ENCODE results near the gene RILPL2.
A peak's percentile ranks its signal among the peaks of the same experiment; 100 is the strongest.
"Not testable (repeated sequence)": the region's sequence is repeated elsewhere in the genome, so short reads cannot be mapped to it uniquely, and the experiment has no call there.

Gene RILPL2

DNA sequence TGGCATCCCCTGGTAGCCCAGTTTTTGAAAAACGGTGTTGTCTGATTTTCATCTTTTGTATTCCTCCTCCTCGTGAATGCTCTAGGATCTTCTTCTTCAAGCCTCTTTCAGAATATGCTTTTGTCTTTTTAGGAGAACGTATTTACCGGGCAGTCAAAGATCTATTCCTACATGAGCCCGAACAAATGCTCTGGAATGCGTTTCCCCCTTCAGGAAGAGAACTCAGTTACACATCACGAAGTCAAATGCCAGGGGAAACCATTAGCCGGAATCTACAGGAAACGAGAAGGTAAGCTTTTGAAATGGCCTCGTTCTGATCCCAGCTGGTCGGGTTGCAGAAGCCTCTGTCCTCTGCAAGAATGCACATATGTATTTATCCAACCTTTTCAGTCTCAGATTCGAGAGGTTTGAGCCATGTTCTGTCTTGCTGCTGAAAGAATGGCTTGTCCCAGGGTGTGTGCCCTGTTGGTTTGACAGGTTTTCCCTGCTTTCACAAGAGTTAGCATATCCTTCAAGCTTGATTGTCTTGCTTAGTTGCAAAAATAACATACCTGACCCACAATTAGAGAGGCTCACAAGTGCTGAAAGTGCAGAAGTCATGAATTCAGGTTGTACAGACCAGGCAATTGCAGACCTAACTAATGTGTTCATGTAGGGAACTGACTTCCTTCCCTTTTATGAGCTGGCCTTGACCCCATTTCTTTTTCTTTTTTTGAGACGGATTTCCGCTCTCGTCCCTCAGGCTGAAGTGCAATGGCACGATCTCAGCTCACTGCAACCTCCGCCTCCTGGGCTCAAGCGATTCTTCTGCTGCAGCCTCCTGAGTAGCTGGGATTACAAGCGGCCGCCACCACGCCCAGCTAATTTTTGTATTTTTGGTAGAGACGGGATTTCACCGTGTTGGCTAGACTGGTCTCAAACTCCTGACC lies 45.7 kb downstream of the RILPL2 start:
- H3K79me2 ChIP-seq (ENCODE audit: control insufficient read depth, insufficient read depth, low read length, unreplicated experiment) = peaks cover 77% of the 10 kb centered on the region
- peaks cover 15% of the 10 kb centered on the region for H3K4me1 ChIP-seq (ENCODE audit: control insufficient read depth, insufficient read depth, low read length, unreplicated experiment)
- H2AFZ ChIP-seq (ENCODE audit: low read length, unreplicated experiment) = no peak overlapping the region
- peak overlapping the region; percentile 85 for H3K4me3 ChIP-seq (ENCODE audit: low read depth, low read length)
- no peak overlapping the region for H3K27ac ChIP-seq (ENCODE audit: low read depth, low read length)
- peaks cover 32% of the 10 kb centered on the region for H3K36me3 ChIP-seq (ENCODE audit: insufficient read depth, low read length)
- no peaks in the 10 kb centered on the region for H3K27me3 ChIP-seq (ENCODE audit: insufficient read depth, low read length)

DNA sequence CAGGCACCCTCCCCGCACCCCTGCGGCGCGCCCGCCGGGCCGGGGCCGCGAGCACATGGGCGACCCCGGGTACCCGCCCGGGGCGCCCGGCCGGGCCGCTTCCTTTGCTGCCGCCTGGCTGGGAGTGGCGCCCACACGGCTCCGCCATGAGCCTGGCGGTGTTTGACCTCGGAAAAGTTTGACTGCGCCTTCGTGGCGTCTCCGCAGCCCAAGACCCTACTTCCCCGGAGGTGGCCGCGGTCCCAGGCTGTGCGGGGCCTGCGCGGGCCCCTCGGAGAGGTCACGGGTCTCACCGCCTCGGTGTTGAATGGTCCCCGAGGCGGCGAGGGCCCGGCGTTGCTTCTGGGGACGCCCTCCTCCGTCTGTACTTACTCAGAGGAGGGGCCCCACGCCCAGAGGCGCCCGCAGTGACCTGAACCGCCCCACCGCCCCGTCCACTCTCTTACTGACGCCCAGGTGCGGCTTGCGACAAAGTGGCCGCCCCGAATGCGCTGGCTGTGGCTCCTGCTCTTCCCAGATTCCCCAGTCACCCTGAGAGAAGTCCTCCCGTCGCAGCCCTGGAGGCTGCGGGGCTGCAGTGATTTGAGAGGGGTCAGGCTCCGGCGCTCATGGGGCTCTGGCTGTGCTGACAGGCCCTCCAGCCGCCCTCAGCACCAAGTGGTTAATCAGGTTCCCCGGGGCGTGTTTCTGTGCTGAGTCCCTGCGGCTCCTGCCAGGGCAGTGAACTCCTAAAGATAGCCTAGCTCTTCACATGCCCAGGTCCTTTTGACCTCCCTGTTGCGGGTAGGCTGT lies 46.7 kb downstream of the RILPL2 start:
- Histone ChIP-seq H3K4me3 (ENCODE audit: low read depth, low read length) (peak overlapping the region; percentile 85), H3K27me3 (ENCODE audit: insufficient read depth, low read length) (no peaks in the 10 kb centered on the region), H3K27ac (ENCODE audit: low read depth, low read length) (peak overlapping the region; percentile 8; the same call in 1 of the 2 replicates), H2AFZ (ENCODE audit: low read length, unreplicated experiment) (peak overlapping the region; percentile 37), H3K4me1 (ENCODE audit: control insufficient read depth, insufficient read depth, low read length, unreplicated experiment) (peaks cover 15% of the 10 kb centered on the region), H3K36me3 (ENCODE audit: insufficient read depth, low read length) (peaks cover 30% of the 10 kb centered on the region), H3K79me2 (ENCODE audit: control insufficient read depth, insufficient read depth, low read length, unreplicated experiment) (peaks cover 74% of the 10 kb centered on the region)

DNA sequence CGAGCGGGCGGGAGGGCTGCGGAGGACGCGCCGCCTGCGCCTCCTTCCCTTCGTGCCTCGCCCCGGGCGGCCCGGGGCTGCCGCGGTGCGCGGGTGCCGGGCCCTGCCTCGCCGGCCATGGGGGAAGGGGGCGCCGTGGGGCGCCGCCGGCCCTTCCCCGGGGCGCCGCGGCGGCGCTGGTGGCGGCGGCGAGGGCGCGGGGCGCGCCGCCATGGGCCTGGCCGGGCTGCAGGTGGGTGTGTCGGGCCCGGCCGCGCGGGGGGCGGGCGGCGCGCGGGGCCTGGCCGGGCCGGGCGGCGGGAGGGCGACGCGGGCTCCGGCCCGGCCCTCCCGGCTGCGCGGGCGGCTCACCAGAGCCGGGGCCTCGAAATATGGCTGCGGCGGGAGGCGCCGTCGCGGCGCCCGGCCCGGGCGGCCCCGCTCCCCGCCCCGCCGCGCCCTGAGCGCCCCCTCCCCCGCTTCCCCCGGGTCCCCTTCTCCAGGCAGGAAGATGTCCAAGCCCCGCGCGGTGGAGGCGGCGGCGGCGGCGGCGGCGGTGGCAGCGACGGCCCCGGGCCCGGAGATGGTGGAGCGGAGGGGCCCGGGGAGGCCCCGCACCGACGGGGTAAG lies 47.4 kb downstream of the RILPL2 start:
- H3K36me3 ChIP-seq (ENCODE audit: insufficient read depth, low read length) = peaks cover 26% of the 10 kb centered on the region
- peak overlapping the region; percentile 37 for H2AFZ ChIP-seq (ENCODE audit: low read length, unreplicated experiment)
- H3K4me1 ChIP-seq (ENCODE audit: control insufficient read depth, insufficient read depth, low read length, unreplicated experiment) = peaks cover 15% of the 10 kb centered on the region
- peaks cover 75% of the 10 kb centered on the region for H3K79me2 ChIP-seq (ENCODE audit: control insufficient read depth, insufficient read depth, low read length, unreplicated experiment)
- H3K27ac ChIP-seq (ENCODE audit: low read depth, low read length) = no peak overlapping the region; the same call in 1 of the 2 replicates
- no peaks in the 10 kb centered on the region for H3K27me3 ChIP-seq (ENCODE audit: insufficient read depth, low read length)
- peak overlapping the region; percentile 85 for H3K4me3 ChIP-seq (ENCODE audit: low read depth, low read length)

DNA sequence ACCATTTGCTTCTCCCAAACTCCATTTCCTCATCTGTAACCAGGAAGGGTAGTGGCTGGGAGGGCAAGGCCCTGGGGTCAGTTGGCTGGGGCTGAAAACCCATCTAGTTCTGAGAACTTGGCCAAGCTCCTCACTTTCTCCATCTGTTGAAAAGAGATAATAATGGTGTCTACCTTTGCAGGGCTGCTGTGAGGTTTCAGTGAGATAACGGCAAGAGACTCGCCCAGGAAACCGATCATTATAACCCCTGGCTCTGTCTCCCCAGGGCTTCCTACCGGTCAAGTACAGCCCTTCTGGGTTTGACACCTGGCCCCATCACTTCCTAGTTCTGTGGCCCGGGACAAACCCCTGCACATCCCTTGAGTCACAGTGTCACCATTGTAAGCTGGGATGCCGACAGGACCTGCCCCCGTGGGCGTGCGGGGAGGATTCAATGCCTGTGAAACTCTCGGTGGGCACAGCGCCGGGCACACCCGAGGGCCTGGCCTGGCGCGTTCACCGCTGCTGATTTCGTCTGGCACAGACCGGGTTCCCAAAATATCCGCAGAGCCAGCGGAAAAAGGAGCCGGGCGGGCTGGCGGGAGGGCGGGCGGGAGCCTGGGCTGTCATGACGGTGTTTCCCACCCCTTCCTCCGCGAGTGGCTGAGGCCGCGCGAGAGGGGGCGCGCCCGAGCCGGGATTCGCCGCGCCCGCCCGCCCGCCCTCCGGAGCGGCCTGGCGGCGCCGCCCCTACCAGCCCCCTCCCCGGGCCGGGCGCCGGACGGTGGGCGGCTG lies 48.1 kb downstream of the RILPL2 start:
- peak overlapping the region; percentile 78 for H2AFZ ChIP-seq (ENCODE audit: low read length, unreplicated experiment)
- H3K36me3 ChIP-seq (ENCODE audit: insufficient read depth, low read length) = peaks cover 26% of the 10 kb centered on the region
- peaks cover 15% of the 10 kb centered on the region for H3K4me1 ChIP-seq (ENCODE audit: control insufficient read depth, insufficient read depth, low read length, unreplicated experiment)
- peak overlapping the region; percentile 71 for H3K4me3 ChIP-seq (ENCODE audit: low read depth, low read length)
- H3K27me3 ChIP-seq (ENCODE audit: insufficient read depth, low read length) = no peaks in the 10 kb centered on the region
- H3K79me2 ChIP-seq (ENCODE audit: control insufficient read depth, insufficient read depth, low read length, unreplicated experiment) = peaks cover 75% of the 10 kb centered on the region
- peak overlapping the region; percentile 36 for H3K27ac ChIP-seq (ENCODE audit: low read depth, low read length)

GRCh38 chr12:123387508-123388176 lies 48.8 kb downstream of the RILPL2 start:
- Histone ChIP-seq H3K36me3 (ENCODE audit: insufficient read depth, low read length) (peaks cover 19% of the 10 kb centered on the region; the same call in 1 of the 2 replicates), H3K27ac (ENCODE audit: low read depth, low read length) (peak overlapping the region; percentile 36), H2AFZ (ENCODE audit: low read length, unreplicated experiment) (peak overlapping the region; percentile 78), H3K4me3 (ENCODE audit: low read depth, low read length) (peak overlapping the region; percentile 71), H3K4me1 (ENCODE audit: control insufficient read depth, insufficient read depth, low read length, unreplicated experiment) (peaks cover 15% of the 10 kb centered on the region), H3K79me2 (ENCODE audit: control insufficient read depth, insufficient read depth, low read length, unreplicated experiment) (peaks cover 71% of the 10 kb centered on the region), H3K27me3 (ENCODE audit: insufficient read depth, low read length) (no peaks in the 10 kb centered on the region)

- not testable (repeated sequence) for H2AFZ ChIP-seq (ENCODE audit: low read length, unreplicated experiment); H3K36me3 ChIP-seq (ENCODE audit: insufficient read depth, low read length); H3K4me3 ChIP-seq (ENCODE audit: low read depth, low read length); H3K27me3 ChIP-seq (ENCODE audit: insufficient read depth, low read length)
- Histone ChIP-seq H3K79me2 (ENCODE audit: control insufficient read depth, insufficient read depth, low read length, unreplicated experiment) (peaks cover 52% of the 10 kb centered on the region), H3K27ac (ENCODE audit: low read depth, low read length) (peak overlapping the region; percentile 16; the same call in 1 of the 2 replicates), H3K4me1 (ENCODE audit: control insufficient read depth, insufficient read depth, low read length, unreplicated experiment) (peaks cover 10% of the 10 kb centered on the region)
Measured at GRCh38 chr12:123385536-123385935, 50.9 kb downstream of the RILPL2 start.

DNA sequence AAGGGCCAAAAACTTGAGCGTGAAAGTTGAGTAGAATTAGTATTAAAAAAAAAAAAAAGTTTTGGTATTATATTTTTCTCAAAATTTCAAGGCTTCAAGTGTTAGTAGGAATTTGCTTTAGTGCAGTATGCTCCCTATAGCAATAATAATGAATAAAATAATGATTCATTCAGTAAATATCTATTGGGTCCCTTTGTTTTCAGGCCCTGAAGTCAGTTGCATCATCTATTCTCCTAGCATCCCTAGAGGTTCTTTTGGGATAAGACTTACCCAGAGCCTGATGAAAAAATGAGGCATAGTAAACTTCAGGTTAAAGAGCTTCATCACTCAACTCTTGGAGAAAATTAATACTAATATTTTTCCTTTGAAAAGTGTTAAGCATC lies 51.5 kb downstream of the RILPL2 start:
- Histone ChIP-seq H3K79me2 (ENCODE audit: control insufficient read depth, insufficient read depth, low read length, unreplicated experiment) (peaks cover 47% of the 10 kb centered on the region), H3K4me3 (ENCODE audit: low read depth, low read length) (peak overlapping the region; percentile 96), H2AFZ (ENCODE audit: low read length, unreplicated experiment) (peak overlapping the region; percentile 88), H3K4me1 (ENCODE audit: control insufficient read depth, insufficient read depth, low read length, unreplicated experiment) (peaks cover 9% of the 10 kb centered on the region), H3K27ac (ENCODE audit: low read depth, low read length) (peak overlapping the region; percentile 60), H3K27me3 (ENCODE audit: insufficient read depth, low read length) (no peaks in the 10 kb centered on the region), H3K36me3 (ENCODE audit: insufficient read depth, low read length) (no peaks in the 10 kb centered on the region)

- H3K36me3 ChIP-seq (ENCODE audit: insufficient read depth, low read length) = no peaks in the 10 kb centered on the region
- H3K79me2 ChIP-seq (ENCODE audit: control insufficient read depth, insufficient read depth, low read length, unreplicated experiment) = peaks cover 42% of the 10 kb centered on the region
- peak overlapping the region; percentile 96 for H3K4me3 ChIP-seq (ENCODE audit: low read depth, low read length)
- H2AFZ ChIP-seq (ENCODE audit: low read length, unreplicated experiment) = peak overlapping the region; percentile 88
- H3K27me3 ChIP-seq (ENCODE audit: insufficient read depth, low read length) = no peaks in the 10 kb centered on the region
- peaks cover 9% of the 10 kb centered on the region for H3K4me1 ChIP-seq (ENCODE audit: control insufficient read depth, insufficient read depth, low read length, unreplicated experiment)
- H3K27ac ChIP-seq (ENCODE audit: low read depth, low read length) = peak overlapping the region; percentile 60
Measured at GRCh38 chr12:123384318-123384993, 52.0 kb downstream of the RILPL2 start.

- Histone ChIP-seq H3K4me3 (ENCODE audit: low read depth, low read length) (no peak overlapping the region; the same call in 1 of the 2 replicates), H3K27ac (ENCODE audit: low read depth, low read length) (no peak overlapping the region), H3K36me3 (ENCODE audit: insufficient read depth, low read length) (no peaks in the 10 kb centered on the region), H2AFZ (ENCODE audit: low read length, unreplicated experiment) (no peak overlapping the region), H3K79me2 (ENCODE audit: control insufficient read depth, insufficient read depth, low read length, unreplicated experiment) (peaks cover 29% of the 10 kb centered on the region), H3K27me3 (ENCODE audit: insufficient read depth, low read length) (no peaks in the 10 kb centered on the region), H3K4me1 (ENCODE audit: control insufficient read depth, insufficient read depth, low read length, unreplicated experiment) (peaks cover 4% of the 10 kb centered on the region)
Measured at GRCh38 chr12:123382684-123383083, 53.8 kb downstream of the RILPL2 start.

All from ACC112 (cell line).